ENCODE data around the gene PLCB3. TPM values are rescaled to one million over a fixed set of nuclear protein-coding genes. Genes with fewer than 3 reads are reported as not detected.
"Not testable (repeated sequence)": the region's sequence is repeated elsewhere in the genome, so short reads cannot be mapped to it uniquely, and the experiment has no call there.

Gene PLCB3
- polyA plus RNA-seq, 3 donors from 2014 or later, result 0.33 to 0.49 TPM; not detected in 1

- Mint-ChIP-seq H3K9me3 (no peaks in the 10 kb centered on the region), H3K36me3 (peaks cover 0 to 14% (median 0%) of the 10 kb centered on the region in 3 donors), H3K4me1 (peaks cover 25 to 33% of the 10 kb centered on the region in 2 donors), H3K27ac (peak overlapping the region; percentile 19 to 86 (median 67)), H3K4me3 (no peak overlapping the region), H3K27me3 (ENCODE audit: low read depth in 3 of 3) (peaks cover 7 to 11% (median 8%) of the 10 kb centered on the region in 3 donors)
- DNase-seq, result no peak
These were observed 61.6 kb downstream of the PLCB3 start for GRCh38 chr11:64312947-64313346.

- Mint-ChIP-seq H3K27ac (peak overlapping the region; percentile 19 to 86 (median 46)), H3K9me3 (no peaks in the 10 kb centered on the region), H3K4me1 (peaks cover 31 to 37% of the 10 kb centered on the region in 2 donors), H3K27me3 (ENCODE audit: low read depth in 3 of 3) (peaks cover 9 to 17% (median 14%) of the 10 kb centered on the region in 3 donors), H3K36me3 (peaks cover 0 to 14% (median 0%) of the 10 kb centered on the region in 3 donors), H3K4me3 (no peak overlapping the region)
- DNase-seq, result no peak
These were observed 62.3 kb downstream of the PLCB3 start for GRCh38 chr11:64313491-64314145.

- no peak for DNase-seq
- peaks cover 9 to 19% (median 14%) of the 10 kb centered on the region in 3 donors for H3K27me3 Mint-ChIP-seq (ENCODE audit: low read depth in 3 of 3)
- peaks cover 36 to 44% of the 10 kb centered on the region in 2 donors for H3K4me1 Mint-ChIP-seq
- H3K36me3 Mint-ChIP-seq, result peaks cover 0 to 14% (median 0%) of the 10 kb centered on the region in 3 donors
- H3K4me3 Mint-ChIP-seq, result peak overlapping the region in 1 of 5 donors; percentile 12
- H3K9me3 Mint-ChIP-seq, result no peaks in the 10 kb centered on the region
- peak overlapping the region in 4 of 6 donors; percentile 57 to 86 (median 64) for H3K27ac Mint-ChIP-seq
These were observed 62.9 kb downstream of the PLCB3 start for GRCh38 chr11:64314146-64314804.

GRCh38 chr11:64314805-64315561 lies 63.7 kb downstream of the PLCB3 start:
- Mint-ChIP-seq H3K9me3 (no peaks in the 10 kb centered on the region), H3K4me3 (no peak overlapping the region), H3K27me3 (ENCODE audit: low read depth in 3 of 3) (peaks cover 9 to 19% (median 14%) of the 10 kb centered on the region in 3 donors), H3K36me3 (peaks cover 0 to 14% (median 0%) of the 10 kb centered on the region in 3 donors), H3K27ac (peak overlapping the region in 4 of 6 donors; percentile 53 to 81 (median 72)), H3K4me1 (peaks cover 39 to 47% of the 10 kb centered on the region in 2 donors)
- DNase-seq, result no peak

- not testable (repeated sequence) for H3K9me3 Mint-ChIP-seq, DNase-seq
- peaks cover 9 to 19% (median 14%) of the 10 kb centered on the region in 3 donors for H3K27me3 Mint-ChIP-seq (ENCODE audit: low read depth in 3 of 3)
- peak overlapping the region; percentile 98 to 100 (median 100) for H3K27ac Mint-ChIP-seq
- H3K4me1 Mint-ChIP-seq, result peaks cover 45 to 51% of the 10 kb centered on the region in 2 donors
- H3K4me3 Mint-ChIP-seq, result peak overlapping the region; percentile 86 to 99 (median 93)
- H3K36me3 Mint-ChIP-seq, result peaks cover 0 to 15% (median 0%) of the 10 kb centered on the region in 3 donors
These were observed 64.6 kb downstream of the PLCB3 start for GRCh38 chr11:64315667-64316526.

- H3K27ac Mint-ChIP-seq, result peak overlapping the region; percentile 98 to 100 (median 100)
- H3K36me3 Mint-ChIP-seq, result peaks cover 0 to 22% (median 3%) of the 10 kb centered on the region in 3 donors
- peaks cover 46 to 57% of the 10 kb centered on the region in 2 donors for H3K4me1 Mint-ChIP-seq
- no peak for DNase-seq
- peak overlapping the region; percentile 86 to 99 (median 93) for H3K4me3 Mint-ChIP-seq
- H3K27me3 Mint-ChIP-seq (ENCODE audit: low read depth in 3 of 3), result peaks cover 9 to 19% (median 14%) of the 10 kb centered on the region in 3 donors
- no peaks in the 10 kb centered on the region for H3K9me3 Mint-ChIP-seq
These were observed 65.5 kb downstream of the PLCB3 start for GRCh38 chr11:64316672-64317324.

GRCh38 chr11:64317325-64317960 lies 66.1 kb downstream of the PLCB3 start, which contains the start of gene TRMT112:
Gene TRMT112 (minus strand): TSS chr11:64317559. CDS start chr11:64317526, 33 bp downstream.
- Mint-ChIP-seq H3K36me3 (peaks cover 0 to 22% (median 3%) of the 10 kb centered on the region in 3 donors), H3K27ac (peak within 1 kb of the TSS; percentile 98 to 100 (median 100)), H3K27me3 (ENCODE audit: low read depth in 3 of 3) (peaks cover 9 to 19% (median 14%) of the 10 kb centered on the region in 3 donors), H3K4me3 (peak within 1 kb of the TSS; percentile 86 to 99 (median 93)), H3K4me1 (peaks cover 45 to 56% of the 10 kb centered on the region in 2 donors), H3K9me3 (no peaks in the 10 kb centered on the region)
- peak; percentile 98 to 99 (median 98) for DNase-seq

GRCh38 chr11:64317961-64318765 lies 66.8 kb downstream of the PLCB3 start, which contains the start of gene PRDX5:
Gene PRDX5 (plus strand): TSS chr11:64318121. CDS start chr11:64318216, 95 bp downstream.
- H3K36me3 Mint-ChIP-seq, result peaks cover 0 to 15% (median 3%) of the 10 kb centered on the region in 3 donors
- peak within 1 kb of the TSS; percentile 98 to 100 (median 100) for H3K27ac Mint-ChIP-seq
- H3K4me3 Mint-ChIP-seq, result peak within 1 kb of the TSS; percentile 86 to 99 (median 93)
- DNase-seq, result peak; percentile 98 to 99 (median 98)
- peaks cover 41 to 49% of the 10 kb centered on the region in 2 donors for H3K4me1 Mint-ChIP-seq
- H3K9me3 Mint-ChIP-seq, result no peaks in the 10 kb centered on the region
- H3K27me3 Mint-ChIP-seq (ENCODE audit: low read depth in 3 of 3), result peaks cover 9 to 19% (median 14%) of the 10 kb centered on the region in 3 donors

Other genes starting within 250 kb of the PLCB3 start
- not detected for gene FLRT1, start 215.6 kb upstream of the PLCB3 start, polyA plus RNA-seq
- gene MACROD1, start 85.4 kb upstream of the PLCB3 start, polyA plus RNA-seq, result 1 to 10 TPM; 4.8 to 7.1 (median 6.5) TPM
- 100 to 1,000 TPM in 1 of 3 donors, 10 to 100 TPM in 2; 51.3 to 113 (median 57.3) TPM for gene STIP1, start 65.4 kb upstream of the PLCB3 start, polyA plus RNA-seq
- gene FERMT3, start 44.8 kb upstream of the PLCB3 start, polyA plus RNA-seq, result 100 to 1,000 TPM; 181 to 297 (median 236) TPM
- 10 to 100 TPM; 42.2 to 51.0 (median 43.8) TPM for gene TRPT1, start 25.3 kb upstream of the PLCB3 start, polyA plus RNA-seq
- 10 to 100 TPM; 64.9 to 95.4 (median 74.9) TPM for gene NUDT22, start 25.3 kb upstream of the PLCB3 start, polyA plus RNA-seq
- gene DNAJC4, start 21.0 kb upstream of the PLCB3 start, polyA plus RNA-seq, result 10 to 100 TPM; 25.2 to 32.6 (median 26.7) TPM
- 10 to 100 TPM in 1 of 3 donors, 1 to 10 TPM in 2; 6.7 to 10.3 (median 9.4) TPM for gene VEGFB, start 16.9 kb upstream of the PLCB3 start, polyA plus RNA-seq
- gene FKBP2, start 10.4 kb upstream of the PLCB3 start, polyA plus RNA-seq, result 100 to 1,000 TPM; 110 to 142 (median 130) TPM
- 10 to 100 TPM; 16.6 to 34.9 (median 33.3) TPM for gene PPP1R14B, start 4.6 kb upstream of the PLCB3 start, polyA plus RNA-seq
- gene BAD, start 33.1 kb downstream of the PLCB3 start, polyA plus RNA-seq, result 10 to 100 TPM; 67.7 to 87.5 (median 77.3) TPM
- 10 to 100 TPM in 1 of 3 donors, 1 to 10 TPM in 2; 6.9 to 11.6 (median 7.4) TPM for gene GPR137, start 34.3 kb downstream of the PLCB3 start, polyA plus RNA-seq
- gene KCNK4, start 39.8 kb downstream of the PLCB3 start, polyA plus RNA-seq, result not detected
- not detected for gene CATSPERZ, start 48.8 kb downstream of the PLCB3 start, polyA plus RNA-seq
- 10 to 100 TPM in 1 of 3 donors, 1 to 10 TPM in 2; 4.6 to 18.0 (median 8.7) TPM for gene ESRRA, start 54.0 kb downstream of the PLCB3 start, polyA plus RNA-seq
- 100 to 1,000 TPM; 216 to 464 (median 322) TPM for gene TRMT112, start 66.0 kb downstream of the PLCB3 start, polyA plus RNA-seq
- 100 to 1,000 TPM; 319 to 558 (median 418) TPM for gene PRDX5, start 66.6 kb downstream of the PLCB3 start, polyA plus RNA-seq
- 10 to 100 TPM; 10.3 to 86.7 (median 16.4) TPM for gene CCDC88B, start 88.7 kb downstream of the PLCB3 start, polyA plus RNA-seq
- 10 to 100 TPM in 1 of 3 donors, 1 to 10 TPM in 2; 5.0 to 16.7 (median 8.5) TPM for gene RPS6KA4, start 107.6 kb downstream of the PLCB3 start, polyA plus RNA-seq